DOHH2 (cell line): ENCODE results near the gene PEAK3.

Experiments
- H3F3A ChIP-seq: fragments of 200-600 bp; sonication (generic), shearing (Covaris generic); 2 replicates; pipeline ENCODE4 v1.6.0; 2016; ENCODE audit warnings: antibody characterized with exemption, mild to moderate bottlenecking; ENCODE audit not compliant: control insufficient read depth, insufficient read depth
- H3K27ac ChIP-seq: fragments of 200-600 bp; sonication (generic); 2 replicates; pipeline ENCODE4 v1.5.1; 2014; ENCODE audit warnings: low read depth, mild to moderate bottlenecking, low read length, moderate library complexity
- H3K27me3 ChIP-seq: fragments of 200-600 bp; sonication (generic); 2 replicates; pipeline ENCODE4 v1.6.1; 2014; ENCODE audit warnings: mild to moderate bottlenecking, low read length, mixed read lengths; ENCODE audit not compliant: control insufficient read depth
- H3K36me3 ChIP-seq: fragments of 200-600 bp; sonication (generic); 2 replicates; pipeline ENCODE4 v1.6.1; 2014; ENCODE audit warnings: mild to moderate bottlenecking, low read length, moderate library complexity, mixed read lengths; ENCODE audit not compliant: control insufficient read depth
- H3K4me1 ChIP-seq: fragments of 200-600 bp; sonication (generic); 2 replicates; pipeline ENCODE4 v1.6.1; 2014; ENCODE audit warnings: mild to moderate bottlenecking, low read length, mixed read lengths; ENCODE audit not compliant: control insufficient read depth
- H3K4me2 ChIP-seq: fragments of 200-600 bp; sonication (generic); 2 replicates; pipeline ENCODE4 v1.6.0; 2014; ENCODE audit warnings: mild to moderate bottlenecking, low read length, moderate library complexity
- H3K4me3 ChIP-seq: fragments of 200-600 bp; sonication (generic); 2 replicates; pipeline ENCODE4 v1.5.1; 2014; ENCODE audit warnings: mild to moderate bottlenecking, low read length, mixed read lengths
- H3K79me2 ChIP-seq: fragments of 200-600 bp; sonication (generic); 2 replicates; pipeline ENCODE4 v1.6.1; 2014; ENCODE audit warnings: mild to moderate bottlenecking, low read length, mixed read lengths; ENCODE audit not compliant: control insufficient read depth
- H3K9me2 ChIP-seq: fragments of 200-600 bp; sonication (generic); replicated peaks from 2 replicates; pipeline ENCODE4 v1.6.1; 2014; ENCODE audit warnings: mild to moderate bottlenecking, low read length, mixed read lengths; ENCODE audit not compliant: control insufficient read depth
- H3K9me3 ChIP-seq: fragments of 200-600 bp; sonication (generic); 2 replicates; pipeline ENCODE4 v1.6.1; 2014; ENCODE audit warnings: antibody characterized with exemption, low read length, mixed read lengths; ENCODE audit not compliant: control insufficient read depth, insufficient read depth
- H4K20me1 ChIP-seq: fragments of 200-600 bp; sonication (generic); 2 replicates; pipeline ENCODE4 v1.6.0; 2014; ENCODE audit warnings: low read depth, mild to moderate bottlenecking, antibody characterized with exemption, low read length, moderate library complexity; ENCODE audit not compliant: control insufficient read depth, insufficient read depth
- EZH2phosphoT487 ChIP-seq: fragments of 200-600 bp; sonication (generic); IDR thresholded peaks from 2 replicates; pipeline ENCODE4 v1.6.1; 2017; ENCODE audit warnings: borderline replicate concordance, mild to moderate bottlenecking, antibody characterized with exemption, low read length, moderate library complexity, mixed read lengths
- TF ChIP-seq, protein P1 (sequence below): fragments of 200-600 bp; sonication (generic); IDR thresholded peaks from one replicate; pipeline ENCODE4 v1.5.1; 2014; ENCODE audit warnings: antibody characterized with exemption, mild to moderate bottlenecking, low read depth, low read length; ENCODE audit not compliant: poor library complexity, severe bottlenecking

The PEAK3 gene

GRCh38 chr19:2315818-2316353, 33.9 kb upstream of the PEAK3 start:
- Histone ChIP-seq H3K4me2 (peak overlapping the region; percentile 62), H3K27ac (peak overlapping the region; percentile 27; the same call in 1 of the 2 replicates), H3K4me1 (peaks cover 44% of the 10 kb centered on the region), H3K79me2 (no peaks in the 10 kb centered on the region), H3K9me3 (peaks cover 19% of the 10 kb centered on the region), H4K20me1 (no peaks in the 10 kb centered on the region), H3K27me3 (peaks cover 14% of the 10 kb centered on the region), H3K36me3 (peaks cover under 1% of the 10 kb centered on the region; the same call in 1 of the 2 replicates), H3F3A (0 out of 2 replicates have a peak, but pooled peaks cover 3% of the 10 kb centered on the region), H3K9me2 (no peaks in the 10 kb centered on the region), H3K4me3 (peak overlapping the region; percentile 43)
- TF ChIP-seq, protein P1, sequence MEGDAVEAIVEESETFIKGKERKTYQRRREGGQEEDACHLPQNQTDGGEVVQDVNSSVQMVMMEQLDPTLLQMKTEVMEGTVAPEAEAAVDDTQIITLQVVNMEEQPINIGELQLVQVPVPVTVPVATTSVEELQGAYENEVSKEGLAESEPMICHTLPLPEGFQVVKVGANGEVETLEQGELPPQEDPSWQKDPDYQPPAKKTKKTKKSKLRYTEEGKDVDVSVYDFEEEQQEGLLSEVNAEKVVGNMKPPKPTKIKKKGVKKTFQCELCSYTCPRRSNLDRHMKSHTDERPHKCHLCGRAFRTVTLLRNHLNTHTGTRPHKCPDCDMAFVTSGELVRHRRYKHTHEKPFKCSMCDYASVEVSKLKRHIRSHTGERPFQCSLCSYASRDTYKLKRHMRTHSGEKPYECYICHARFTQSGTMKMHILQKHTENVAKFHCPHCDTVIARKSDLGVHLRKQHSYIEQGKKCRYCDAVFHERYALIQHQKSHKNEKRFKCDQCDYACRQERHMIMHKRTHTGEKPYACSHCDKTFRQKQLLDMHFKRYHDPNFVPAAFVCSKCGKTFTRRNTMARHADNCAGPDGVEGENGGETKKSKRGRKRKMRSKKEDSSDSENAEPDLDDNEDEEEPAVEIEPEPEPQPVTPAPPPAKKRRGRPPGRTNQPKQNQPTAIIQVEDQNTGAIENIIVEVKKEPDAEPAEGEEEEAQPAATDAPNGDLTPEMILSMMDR, result peak; percentile 68
- TF ChIP-seq EZH2phosphoT487, result no peak

- Histone ChIP-seq H3K79me2 (no peaks in the 10 kb centered on the region), H3K27ac (no peak overlapping the region), H3K4me2 (peak overlapping the region; percentile 62), H3K9me2 (no peaks in the 10 kb centered on the region), H3K36me3 (no peaks in the 10 kb centered on the region), H3K4me1 (peaks cover 44% of the 10 kb centered on the region), H3K27me3 (peaks cover 17% of the 10 kb centered on the region), H3F3A (0 out of 2 replicates have a peak, but pooled peaks cover 3% of the 10 kb centered on the region), H3K4me3 (peak overlapping the region; percentile 43), H4K20me1 (no peaks in the 10 kb centered on the region), H3K9me3 (peaks cover 19% of the 10 kb centered on the region)
- TF ChIP-seq, protein P1, result no peak
Observed at GRCh38 chr19:2315121-2315817, 33.3 kb upstream of the PEAK3 start.

DNA sequence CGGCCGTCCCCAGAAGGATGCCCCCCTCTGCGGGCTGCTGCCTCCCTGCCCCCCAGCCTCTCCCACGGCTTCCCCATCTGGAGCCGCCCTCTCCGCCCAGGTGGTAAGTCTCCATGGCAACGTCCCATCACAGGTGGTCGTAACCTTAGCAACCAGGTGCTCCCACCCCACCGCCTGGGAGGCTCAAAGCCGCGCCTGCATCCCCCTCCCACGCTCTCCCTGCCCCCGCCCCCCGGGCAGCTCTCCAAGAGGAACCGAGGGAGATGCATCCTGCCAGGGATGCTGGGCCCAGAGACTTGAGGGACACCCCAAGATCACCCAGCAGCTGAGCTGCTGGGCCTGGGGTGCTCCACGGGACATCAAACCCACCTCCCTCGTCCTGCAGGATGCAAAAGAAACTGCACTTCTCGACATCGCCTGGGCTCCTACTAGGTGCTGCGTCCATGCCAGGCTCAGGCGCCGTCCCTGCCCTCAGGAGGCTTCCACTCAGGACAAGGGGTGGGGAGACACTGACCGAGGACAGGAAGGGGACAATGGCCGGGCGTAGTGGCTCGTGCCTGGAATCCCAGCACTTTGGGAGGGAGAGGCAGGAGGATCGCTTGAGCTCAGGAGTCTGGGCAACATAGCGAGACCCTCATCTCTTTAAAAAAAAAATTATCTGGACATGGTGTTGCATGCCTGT, 31.0 kb upstream of the PEAK3 start:
- no peaks in the 10 kb centered on the region for H4K20me1 ChIP-seq
- H3K4me3 ChIP-seq, result no peak overlapping the region
- peaks cover 19% of the 10 kb centered on the region for H3K9me3 ChIP-seq
- peaks cover 29% of the 10 kb centered on the region for H3K4me1 ChIP-seq
- H3K4me2 ChIP-seq, result no peak overlapping the region
- TF ChIP-seq, protein P1, result no peak
- no peak for TF ChIP-seq EZH2phosphoT487
- no peaks in the 10 kb centered on the region for H3K9me2 ChIP-seq
- H3K79me2 ChIP-seq, result no peaks in the 10 kb centered on the region
- H3K36me3 ChIP-seq, result no peaks in the 10 kb centered on the region
- no peaks in the 10 kb centered on the region for H3F3A ChIP-seq
- no peak overlapping the region for H3K27ac ChIP-seq
- H3K27me3 ChIP-seq, result peaks cover 32% of the 10 kb centered on the region
